Transverse colon (tissue), 4 donors: ENCODE measurements around the gene MAPK8IP3. TPM values are rescaled to one million over a fixed set of nuclear protein-coding genes. Genes with fewer than 3 reads are reported as not detected.

Experiments used
- DNase-seq: peaks from one replicate; pipeline ENCODE4 v3.0.0-alpha.2; 2019
- H3K27ac ChIP-seq, 4 donors: fragments of 200-600 bp; sonication (generic); 2 replicates each; pipeline ENCODE4 v1.5.1; 2016 to 2018; ENCODE audit warnings: inconsistent platforms in 4 of 4
- H3K27me3 ChIP-seq: fragments of 200-600 bp; sonication (generic); 2 replicates; pipeline ENCODE4 v1.5.1; 2017; ENCODE audit warnings: inconsistent platforms
- H3K36me3 ChIP-seq, 4 donors: fragments of 200-600 bp; sonication (generic); 2 replicates each; pipeline ENCODE4 v1.5.1; 2017 to 2019; ENCODE audit warnings: inconsistent platforms in 4 of 4
- H3K4me1 ChIP-seq, 4 donors: fragments of 200-600 bp; sonication (generic); 2 replicates each; pipeline ENCODE4 v1.5.1; 2017 to 2020; ENCODE audit warnings: inconsistent platforms in 4 of 4
- H3K4me3 ChIP-seq, 4 donors: fragments of 200-600 bp; sonication (generic); 1 replicate in 1 of 4; 2 replicates in 3 of 4; pipeline versions ENCODE4 v1.5.1 to v1.6.1; 2017 to 2019; ENCODE audit warnings: inconsistent platforms in 4 of 4
- H3K9me3 ChIP-seq, 2 donors: fragments of 200-600 bp; sonication (generic); 2 replicates each; pipeline ENCODE4 v1.5.1; 2017 to 2019; ENCODE audit warnings: inconsistent platforms in 2 of 2
- EP300 ChIP-seq: sonication (generic); formaldehyde crosslinking; IDR thresholded peaks from one replicate; pipeline ENCODE4 v1.6.1; 2017; ENCODE audit warnings: antibody characterized with exemption, low read depth
- POLR2A ChIP-seq: fragments of 450-650 bp; IDR thresholded peaks from one replicate; pipeline ENCODE4 v1.6.1; 2016; ENCODE audit warnings: antibody characterized with exemption, mild to moderate bottlenecking, moderate library complexity
- POLR2AphosphoS5 ChIP-seq, 3 donors: sonication (generic); formaldehyde crosslinking; IDR thresholded peaks; one replicate each; pipeline ENCODE4 v1.6.1; 2016; ENCODE audit warnings: antibody characterized with exemption in 3 of 3
- WGBS, 2 donors: methylation state at CpG; one replicate each; pipeline ENCODE4 v1.1.5; 2018; ENCODE audit warnings: low coverage in 1 of 2; 5-methylcytosine and 5-hydroxymethylcytosine counted together
- in situ Hi-C, 4 donors: fragments of 200-750 bp; cut with MboI; loops; one replicate each; pipeline versions ENCODE4 v1.15.0 to v1.15.1; 2017; ENCODE audit warnings: low sequenced_read_pairs in 3 of 4, low pct_ligation_motif_present in 1 of 4, low pct_unique_long_range_greater_than_20kb in 1 of 4
- intact Hi-C: fragments of 100-400 bp; cut with DNase I; formaldehyde crosslinking; loops from one replicate; pipeline ENCODE4 v1.15.1; 2023; ENCODE audit warnings: low total_unique reads
- total RNA-seq, 4 donors: library from RNA; depleted of rRNA; stranded (reverse); fragments of >200 nt; gene quantifications; one replicate each; pipeline ENCODE4 v1.1.0, GENCODE V29; 2016
- TF ChIP-seq, protein P1 (sequence below), 5 experiments: fragments of 200-600 bp in 3 of 5; fragments of 450-650 bp in 2 of 5; sonication (generic) in 3 of 5; IDR thresholded peaks; 1 replicate in 2 of 5; 2 replicates in 3 of 5; pipeline ENCODE4 v1.5.1; 2016 to 2017; ENCODE audit warnings: antibody characterized with exemption in 5 of 5, inconsistent platforms in 3 of 5, mild to moderate bottlenecking in 2 of 5, moderate library complexity in 1 of 5

MAPK8IP3 gene
- total RNA-seq, 4 donors from 2014 or later, result 74.0 to 250 (median 138) TPM

DNA sequence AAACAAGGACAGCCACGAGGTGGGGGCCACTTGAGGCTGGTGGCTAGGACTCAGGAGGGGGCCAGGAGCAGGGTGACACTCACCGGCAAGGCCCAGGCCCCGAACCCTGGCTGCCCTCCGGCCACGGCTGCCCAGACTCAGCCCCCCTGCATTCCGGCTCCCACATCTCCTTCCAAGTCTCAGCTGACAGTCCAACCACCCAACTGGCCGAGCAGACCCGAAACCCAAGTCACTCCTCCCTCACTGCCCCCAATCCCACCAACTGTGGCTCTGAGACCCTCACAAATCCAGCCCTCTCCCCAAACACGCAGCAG is 111.2 kb downstream of the MAPK8IP3 start:
- Histone ChIP-seq H3K27ac (no peak overlapping the region), H3K9me3 (no peaks in the 10 kb centered on the region), H3K4me3 (no peak overlapping the region), H3K36me3 (peaks cover 0 to 30% (median 3%) of the 10 kb centered on the region in 4 donors), H3K27me3 (no peaks in the 10 kb centered on the region), H3K4me1 (peaks cover 0 to 8% (median 6%) of the 10 kb centered on the region in 4 donors)
- TF ChIP-seq POLR2A (no peak), POLR2AphosphoS5 (IDR thresholded peaks at IDR 0.05) (no peak), EP300 (no peak)
- TF ChIP-seq, protein P1, sequence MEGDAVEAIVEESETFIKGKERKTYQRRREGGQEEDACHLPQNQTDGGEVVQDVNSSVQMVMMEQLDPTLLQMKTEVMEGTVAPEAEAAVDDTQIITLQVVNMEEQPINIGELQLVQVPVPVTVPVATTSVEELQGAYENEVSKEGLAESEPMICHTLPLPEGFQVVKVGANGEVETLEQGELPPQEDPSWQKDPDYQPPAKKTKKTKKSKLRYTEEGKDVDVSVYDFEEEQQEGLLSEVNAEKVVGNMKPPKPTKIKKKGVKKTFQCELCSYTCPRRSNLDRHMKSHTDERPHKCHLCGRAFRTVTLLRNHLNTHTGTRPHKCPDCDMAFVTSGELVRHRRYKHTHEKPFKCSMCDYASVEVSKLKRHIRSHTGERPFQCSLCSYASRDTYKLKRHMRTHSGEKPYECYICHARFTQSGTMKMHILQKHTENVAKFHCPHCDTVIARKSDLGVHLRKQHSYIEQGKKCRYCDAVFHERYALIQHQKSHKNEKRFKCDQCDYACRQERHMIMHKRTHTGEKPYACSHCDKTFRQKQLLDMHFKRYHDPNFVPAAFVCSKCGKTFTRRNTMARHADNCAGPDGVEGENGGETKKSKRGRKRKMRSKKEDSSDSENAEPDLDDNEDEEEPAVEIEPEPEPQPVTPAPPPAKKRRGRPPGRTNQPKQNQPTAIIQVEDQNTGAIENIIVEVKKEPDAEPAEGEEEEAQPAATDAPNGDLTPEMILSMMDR (IDR thresholded peaks at IDR 0.05), result no peak
- in situ Hi-C loops (no loop called here), intact Hi-C loops (no loop called here)
- no peak for DNase-seq
- 95% methylated on average over 9 of the region's 9 CpGs; no CpG with 5 or more reads in 1 of the 2 donors for WGBS, 2 donors

DNA sequence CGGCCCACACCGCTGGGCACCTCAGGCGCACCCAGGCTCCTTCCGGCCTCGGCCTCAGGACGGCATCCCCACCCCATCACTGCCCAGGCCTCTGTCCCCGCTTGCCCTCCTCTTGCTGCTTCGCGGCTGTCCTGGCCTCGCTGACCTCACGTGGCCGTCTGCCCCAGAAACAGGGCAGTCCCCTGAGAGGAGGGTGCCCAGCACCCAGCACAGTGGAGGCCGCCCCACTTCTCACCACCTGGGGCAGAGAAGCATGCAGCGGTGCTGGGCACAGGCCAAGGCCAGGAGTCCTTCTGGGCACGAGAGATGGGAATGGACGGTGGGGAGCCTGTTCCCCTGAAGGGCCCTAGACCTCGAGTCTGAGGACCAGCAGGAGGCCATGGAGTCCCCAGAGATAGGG is 111.7 kb downstream of the MAPK8IP3 start:
- in situ Hi-C loops, result no loop called here
- no peak overlapping the region for H3K4me3 ChIP-seq
- no peaks in the 10 kb centered on the region for H3K27me3 ChIP-seq
- intact Hi-C loops, result no loop called here
- H3K36me3 ChIP-seq, result peaks cover 0 to 35% (median 3%) of the 10 kb centered on the region in 4 donors
- no peak for DNase-seq
- TF ChIP-seq, protein P1 (IDR thresholded peaks at IDR 0.05), result no peak
- no peak for TF ChIP-seq EP300
- TF ChIP-seq POLR2AphosphoS5 (IDR thresholded peaks at IDR 0.05), result no peak
- TF ChIP-seq POLR2A, result no peak
- peaks cover 0 to 5% (median 4%) of the 10 kb centered on the region in 4 donors for H3K4me1 ChIP-seq
- 94% methylated on average over 17 of the region's 17 CpGs; no CpG with 5 or more reads in 1 of the 2 donors for WGBS, 2 donors
- H3K9me3 ChIP-seq, result no peaks in the 10 kb centered on the region
- no peak overlapping the region for H3K27ac ChIP-seq

GRCh38 chr16:1818204-1818872 is 112.3 kb downstream of the MAPK8IP3 start:
- WGBS, 2 donors, result 96% methylated on average over 23 of the region's 27 CpGs; no CpG with 5 or more reads in 1 of the 2 donors
- H3K4me3 ChIP-seq, result no peak overlapping the region
- H3K27ac ChIP-seq, result no peak overlapping the region
- H3K9me3 ChIP-seq, result no peaks in the 10 kb centered on the region
- peaks cover 0 to 35% (median 3%) of the 10 kb centered on the region in 4 donors for H3K36me3 ChIP-seq
- no peak for TF ChIP-seq EP300
- TF ChIP-seq POLR2A, result no peak
- no peak for TF ChIP-seq POLR2AphosphoS5 (IDR thresholded peaks at IDR 0.05)
- TF ChIP-seq, protein P1 (IDR thresholded peaks at IDR 0.05), result no peak
- intact Hi-C loops (no loop called here), in situ Hi-C loops (no loop called here)
- no peaks in the 10 kb centered on the region for H3K27me3 ChIP-seq
- DNase-seq, result no peak
- no peaks in the 10 kb centered on the region for H3K4me1 ChIP-seq

GRCh38 chr16:1818873-1819525 is 113.0 kb downstream of the MAPK8IP3 start:
- in situ Hi-C loops (no loop called here), intact Hi-C loops (no loop called here)
- Histone ChIP-seq H3K4me3 (no peak overlapping the region), H3K27ac (no peak overlapping the region), H3K9me3 (no peaks in the 10 kb centered on the region), H3K27me3 (no peaks in the 10 kb centered on the region), H3K4me1 (peaks cover 0 to 3% (median under 1%) of the 10 kb centered on the region in 4 donors), H3K36me3 (peaks cover 0 to 35% (median 3%) of the 10 kb centered on the region in 4 donors)
- no peak for DNase-seq
- no peak for TF ChIP-seq EP300
- no peak for TF ChIP-seq POLR2A
- no peak for TF ChIP-seq POLR2AphosphoS5 (IDR thresholded peaks at IDR 0.05)
- TF ChIP-seq, protein P1 (IDR thresholded peaks at IDR 0.05), result no peak
- 95 to 100% methylated on average over 5 to 35 of the region's 35 CpGs for WGBS, 2 donors
